ENCODE data around the gene HOXD9. TPM values are rescaled to one million over a fixed set of nuclear protein-coding genes. Genes with fewer than 3 reads are reported as not detected.
A peak's percentile ranks its signal among the peaks of the same experiment; 100 is the strongest.

Gene HOXD9
- total RNA-seq, 1 donor from 2014 or later: not detected

DNA sequence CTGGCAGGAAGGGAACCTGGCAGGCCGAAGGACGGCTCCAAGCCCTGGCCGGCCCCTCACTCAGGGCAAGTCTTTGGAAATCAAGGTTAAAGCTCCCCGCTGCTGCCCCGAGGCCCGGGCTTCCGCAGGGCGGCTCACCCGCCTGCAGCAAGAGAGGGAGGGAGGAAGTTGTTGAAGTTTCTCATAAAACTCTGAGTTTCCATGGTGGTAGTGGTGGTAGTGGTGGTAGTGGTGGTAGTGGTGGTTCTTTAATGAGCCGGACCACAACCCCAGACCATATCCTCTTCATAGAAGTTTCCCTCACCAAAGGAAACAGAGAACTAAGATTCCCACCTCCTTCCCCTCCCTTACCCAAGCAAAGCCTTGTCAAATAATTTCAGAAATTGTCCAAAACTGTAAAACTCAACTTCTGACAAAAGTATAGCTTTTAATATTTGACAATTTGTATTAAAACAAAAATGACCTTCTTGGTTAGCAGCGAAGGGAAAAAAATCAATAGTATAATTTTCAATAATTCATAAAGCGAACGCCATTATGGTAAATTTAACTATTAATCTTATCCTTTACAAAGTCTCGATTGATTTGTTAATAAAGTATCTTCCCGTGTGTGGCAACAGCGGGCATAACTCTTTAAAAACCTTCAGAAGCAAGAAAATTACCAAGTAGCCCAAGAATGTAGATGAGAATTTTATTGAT lies 7.4 kb upstream of the HOXD9 start:
- H3K27me3 Mint-ChIP-seq: peaks cover 86% of the 10 kb centered on the region
- no peak overlapping the region for H3K4me3 Mint-ChIP-seq
- no peak for DNase-seq
- H3K36me3 Mint-ChIP-seq (ENCODE audit: low read depth): peaks cover 3% of the 10 kb centered on the region
- peaks cover 7% of the 10 kb centered on the region for H3K9me3 Mint-ChIP-seq
- H3K27ac Mint-ChIP-seq: no peak overlapping the region
- peaks cover 7% of the 10 kb centered on the region for H3K4me1 Mint-ChIP-seq
- intact Hi-C loops (cut with micrococcal nuclease): no loop called here

DNA sequence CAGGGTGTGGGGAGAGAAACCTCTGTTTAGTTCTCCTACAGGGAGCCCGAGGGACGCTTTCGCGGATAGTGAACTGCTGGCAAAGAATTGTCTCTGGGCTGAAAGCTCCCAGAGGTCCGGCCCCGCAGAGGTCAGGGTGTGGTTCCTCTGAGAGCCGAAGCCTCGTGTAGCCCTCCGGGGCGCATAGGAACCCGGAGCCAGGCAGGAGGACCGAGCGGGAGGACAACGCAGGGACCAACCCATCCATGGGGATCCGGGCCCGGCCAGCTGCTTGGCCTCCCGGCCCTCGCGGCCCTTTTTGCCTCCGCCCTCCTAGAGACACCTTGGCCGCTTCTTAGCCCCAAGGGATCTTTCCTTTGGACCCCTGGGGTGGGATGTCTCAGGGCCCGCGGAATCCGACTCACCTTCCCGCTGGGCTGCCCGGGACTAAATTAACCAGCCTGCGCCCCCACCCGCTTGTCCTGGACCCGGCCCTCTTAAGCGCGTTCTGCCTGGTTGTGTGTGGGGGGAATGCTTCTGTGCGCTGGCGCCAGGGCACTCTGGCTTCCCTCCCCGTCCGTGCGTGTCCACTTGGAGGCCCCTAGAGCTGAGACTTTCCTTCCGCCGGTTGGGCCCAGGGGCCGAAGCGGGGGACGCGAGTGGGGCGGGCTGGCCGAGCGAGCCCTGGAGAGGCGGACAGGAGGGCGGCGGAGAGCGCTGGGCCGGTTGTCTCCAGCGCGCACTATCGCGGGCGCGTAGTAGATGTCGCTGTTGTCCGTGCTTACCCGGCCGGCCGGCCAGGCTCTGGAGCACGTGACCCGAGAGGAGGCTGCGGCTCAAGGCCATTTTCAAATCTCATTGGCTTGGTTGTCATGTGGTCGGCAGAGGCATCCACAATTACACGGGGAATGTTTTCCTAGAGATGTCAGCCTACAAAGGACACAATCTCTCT lies 6.4 kb upstream of the HOXD9 start, which contains the start of gene HOXD10:
Gene HOXD10, plus strand, starts transcription at position 896 of the 931 bp plus-strand sequence. CDS start 56 bp downstream, outside the sequence.
- Mint-ChIP-seq H3K36me3 (ENCODE audit: low read depth) (peaks cover 3% of the 10 kb centered on the region), H3K4me1 (peaks cover 6% of the 10 kb centered on the region), H3K9me3 (peaks cover 7% of the 10 kb centered on the region), H3K27me3 (peaks cover 86% of the 10 kb centered on the region), H3K4me3 (no peak within 1 kb of the TSS), H3K27ac (peak within 1 kb of the TSS; percentile 29)
- no peak for DNase-seq
- intact Hi-C loops (cut with micrococcal nuclease): no loop called here

DNA sequence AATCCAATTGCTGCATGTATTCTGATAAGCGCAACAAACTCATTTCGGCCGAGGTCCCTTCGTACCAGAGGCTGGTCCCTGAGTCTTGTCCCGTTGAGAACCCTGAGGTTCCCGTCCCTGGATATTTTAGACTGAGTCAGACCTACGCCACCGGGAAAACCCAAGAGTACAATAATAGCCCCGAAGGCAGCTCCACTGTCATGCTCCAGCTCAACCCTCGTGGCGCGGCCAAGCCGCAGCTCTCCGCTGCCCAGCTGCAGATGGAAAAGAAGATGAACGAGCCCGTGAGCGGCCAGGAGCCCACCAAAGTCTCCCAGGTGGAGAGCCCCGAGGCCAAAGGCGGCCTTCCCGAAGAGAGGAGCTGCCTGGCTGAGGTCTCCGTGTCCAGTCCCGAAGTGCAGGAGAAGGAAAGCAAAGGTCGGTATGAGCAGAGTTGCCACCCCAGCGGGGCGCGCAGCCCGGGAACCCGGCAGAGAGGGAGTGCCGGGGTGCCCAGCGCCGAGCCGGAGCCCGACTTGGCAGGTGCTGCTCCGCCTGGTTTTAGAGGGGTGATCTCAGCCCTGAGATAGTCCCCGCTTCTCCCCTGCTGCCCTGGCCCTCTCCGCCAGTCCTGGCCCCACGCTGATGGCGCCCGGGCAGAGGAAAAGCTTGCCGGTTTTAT lies 5.2 kb upstream of the HOXD9 start:
- H3K27ac Mint-ChIP-seq: no peak overlapping the region
- H3K27me3 Mint-ChIP-seq: peaks cover 80% of the 10 kb centered on the region
- DNase-seq: no peak
- H3K36me3 Mint-ChIP-seq (ENCODE audit: low read depth): peaks cover 3% of the 10 kb centered on the region
- peaks cover 7% of the 10 kb centered on the region for H3K9me3 Mint-ChIP-seq
- no peak overlapping the region for H3K4me3 Mint-ChIP-seq
- intact Hi-C loops (cut with micrococcal nuclease): no loop called here
- H3K4me1 Mint-ChIP-seq: peaks cover 4% of the 10 kb centered on the region

DNA sequence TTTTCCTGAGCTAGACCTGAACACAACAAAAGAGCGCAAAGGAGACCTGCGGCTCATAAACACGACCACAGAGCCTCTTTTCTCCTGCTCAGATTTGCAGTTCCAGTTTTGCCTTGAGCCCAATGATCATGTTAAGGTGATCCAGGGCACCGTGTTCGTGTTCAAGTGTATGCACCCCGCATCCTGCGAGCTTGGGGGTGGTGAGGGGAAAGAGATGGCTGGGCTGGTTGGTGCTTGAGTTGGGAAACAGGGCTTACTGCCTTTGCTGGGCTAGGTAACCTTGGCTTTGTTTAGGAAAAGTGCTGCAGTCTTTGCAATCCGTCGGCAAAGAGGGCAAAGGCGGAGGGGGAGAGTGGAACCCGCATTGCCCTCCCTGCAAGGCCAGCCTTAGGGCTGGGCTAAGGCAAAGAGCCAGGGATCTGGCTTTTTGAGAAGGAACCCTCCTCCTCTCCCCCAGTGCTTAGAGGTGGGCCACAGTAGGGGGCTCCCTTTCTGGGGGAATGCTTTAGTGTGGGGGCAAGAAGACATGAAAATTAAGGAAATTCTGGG lies 4.6 kb upstream of the HOXD9 start:
- Mint-ChIP-seq H3K27me3 (peaks cover 75% of the 10 kb centered on the region), H3K27ac (no peak overlapping the region), H3K36me3 (ENCODE audit: low read depth) (peaks cover 3% of the 10 kb centered on the region), H3K4me3 (no peak overlapping the region), H3K4me1 (peaks cover 4% of the 10 kb centered on the region), H3K9me3 (peaks cover 7% of the 10 kb centered on the region)
- intact Hi-C loops (cut with micrococcal nuclease): no loop called here
- no peak for DNase-seq

DNA sequence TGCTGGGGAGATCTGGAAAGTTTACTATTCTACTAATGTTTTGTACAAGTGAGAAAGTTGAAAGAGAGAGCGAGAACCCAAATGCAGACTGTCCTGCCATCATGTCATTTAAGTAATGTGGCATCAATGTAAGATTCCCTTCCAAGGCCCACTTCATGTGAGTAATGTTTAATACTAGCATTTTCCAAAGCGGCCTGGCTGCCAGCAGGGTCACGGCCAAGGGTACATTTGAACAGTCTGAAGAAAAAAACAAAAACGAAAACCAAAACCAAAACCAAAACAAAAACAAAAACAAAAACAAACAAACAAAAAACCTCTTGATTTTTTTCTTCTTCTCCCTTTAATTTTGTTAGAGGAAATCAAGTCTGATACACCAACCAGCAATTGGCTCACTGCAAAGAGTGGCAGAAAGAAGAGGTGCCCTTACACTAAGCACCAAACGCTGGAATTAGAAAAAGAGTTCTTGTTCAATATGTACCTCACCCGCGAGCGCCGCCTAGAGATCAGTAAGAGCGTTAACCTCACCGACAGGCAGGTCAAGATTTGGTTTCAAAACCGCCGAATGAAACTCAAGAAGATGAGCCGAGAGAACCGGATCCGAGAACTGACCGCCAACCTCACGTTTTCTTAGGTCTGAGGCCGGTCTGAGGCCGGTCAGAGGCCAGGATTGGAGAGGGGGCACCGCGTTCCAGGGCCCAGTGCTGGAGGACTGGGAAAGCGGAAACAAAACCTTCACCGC lies 3.7 kb upstream of the HOXD9 start:
- Mint-ChIP-seq H3K4me1 (peaks cover 5% of the 10 kb centered on the region), H3K27me3 (peaks cover 70% of the 10 kb centered on the region), H3K36me3 (ENCODE audit: low read depth) (peaks cover 4% of the 10 kb centered on the region), H3K9me3 (peaks cover 7% of the 10 kb centered on the region), H3K4me3 (peak overlapping the region; percentile 28), H3K27ac (no peak overlapping the region)
- intact Hi-C loops (cut with micrococcal nuclease): no loop called here
- peak; percentile 72 for DNase-seq

DNA sequence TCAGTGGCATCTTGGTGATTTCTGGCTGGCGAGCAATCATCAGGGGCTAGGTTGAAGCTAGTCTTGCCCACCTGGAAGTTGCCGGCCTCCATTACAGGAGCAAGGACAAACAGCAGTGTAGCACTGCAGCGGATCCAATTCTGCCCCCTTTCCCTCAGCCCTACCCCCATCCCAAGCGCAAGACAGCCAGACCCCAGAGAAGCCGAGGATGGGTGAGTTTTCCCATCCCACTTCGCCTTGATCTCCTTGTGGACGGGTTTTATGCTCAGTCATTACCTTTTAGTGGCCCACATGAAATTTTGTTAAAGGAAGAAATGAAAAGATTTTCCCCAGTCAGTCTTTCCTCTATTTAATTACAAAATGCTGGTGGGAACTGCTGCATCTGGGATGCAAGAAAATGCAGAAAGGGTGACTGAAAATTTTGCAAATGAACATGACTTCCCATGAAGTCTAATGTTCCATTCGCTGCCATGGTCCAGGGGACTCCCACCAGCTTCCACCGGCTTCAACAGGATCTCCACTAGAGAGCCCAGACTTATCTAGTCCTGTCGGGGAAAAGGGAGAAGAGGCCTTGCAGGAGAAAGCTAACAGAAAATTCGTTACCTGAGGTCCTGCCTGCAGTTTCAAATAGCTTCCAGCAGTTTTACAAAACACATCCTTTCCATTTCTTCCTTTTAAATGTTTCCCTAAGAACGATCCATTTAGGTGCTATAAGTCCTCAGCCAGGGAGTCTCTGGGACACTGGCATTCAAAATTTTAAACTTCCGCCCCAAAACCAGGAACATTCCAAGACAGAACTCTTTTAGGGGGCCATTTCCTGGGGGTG lies 1.9 kb upstream of the HOXD9 start:
- peaks cover 6% of the 10 kb centered on the region for H3K4me1 Mint-ChIP-seq
- H3K9me3 Mint-ChIP-seq: peaks cover 7% of the 10 kb centered on the region
- H3K27ac Mint-ChIP-seq: peak overlapping the region; percentile 5
- no peak overlapping the region for H3K4me3 Mint-ChIP-seq
- H3K27me3 Mint-ChIP-seq: peaks cover 77% of the 10 kb centered on the region
- intact Hi-C loops (cut with micrococcal nuclease): no loop called here
- H3K36me3 Mint-ChIP-seq (ENCODE audit: low read depth): peaks cover 6% of the 10 kb centered on the region
- no peak for DNase-seq

DNA sequence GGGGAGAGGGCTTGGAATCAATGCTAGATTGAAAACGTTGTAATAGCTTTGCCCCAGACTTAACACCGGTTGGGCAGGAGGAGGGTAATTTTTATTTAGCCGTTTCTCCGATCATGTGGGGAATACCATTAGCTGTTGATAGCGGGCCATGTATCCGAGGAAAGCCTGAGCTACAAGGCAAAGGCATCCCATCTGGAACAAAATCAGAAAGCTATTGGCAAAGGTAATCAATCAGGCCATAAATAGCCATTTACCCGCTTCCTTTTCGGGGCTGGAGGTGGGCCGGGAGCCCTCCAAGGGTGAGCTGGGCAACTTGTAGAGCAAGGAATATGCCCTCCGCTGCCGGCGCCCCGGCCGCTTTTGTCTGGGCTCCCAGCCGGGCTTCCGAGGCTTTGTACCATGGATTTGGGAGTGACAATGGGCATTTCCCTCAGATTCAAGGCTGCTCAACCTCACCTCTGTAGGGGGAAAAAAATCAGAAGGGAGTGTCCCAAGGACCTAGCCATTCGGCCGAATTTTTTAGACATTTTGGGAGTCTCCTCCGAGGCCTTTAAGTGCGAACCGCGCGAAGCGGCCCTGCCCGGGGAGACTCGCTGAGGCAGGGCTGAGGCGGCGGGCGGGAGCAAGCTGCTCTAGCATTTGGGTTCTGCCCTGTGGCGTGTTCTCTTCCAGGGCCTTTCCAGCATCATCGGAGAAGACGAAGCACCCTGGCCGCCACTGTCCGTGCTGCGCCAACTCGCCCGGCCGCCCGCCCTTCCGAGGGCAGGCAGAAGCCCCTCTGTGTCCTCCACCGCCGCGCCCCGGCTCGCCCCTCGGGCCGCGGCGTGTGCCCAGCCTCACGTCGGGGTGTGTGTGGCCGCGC lies 1.1 kb upstream of the HOXD9 start:
- Mint-ChIP-seq H3K27me3 (peaks cover 77% of the 10 kb centered on the region), H3K36me3 (ENCODE audit: low read depth) (peaks cover 6% of the 10 kb centered on the region), H3K9me3 (peaks cover 7% of the 10 kb centered on the region), H3K27ac (peak overlapping the region; percentile 53), H3K4me1 (peaks cover 6% of the 10 kb centered on the region), H3K4me3 (no peak overlapping the region)
- intact Hi-C loops (cut with micrococcal nuclease): loop anchor here (2.0 kb wide), 1 partner anchor 43 kb away; no protein-coding TSS in a partner anchor
- DNase-seq: no peak

DNA sequence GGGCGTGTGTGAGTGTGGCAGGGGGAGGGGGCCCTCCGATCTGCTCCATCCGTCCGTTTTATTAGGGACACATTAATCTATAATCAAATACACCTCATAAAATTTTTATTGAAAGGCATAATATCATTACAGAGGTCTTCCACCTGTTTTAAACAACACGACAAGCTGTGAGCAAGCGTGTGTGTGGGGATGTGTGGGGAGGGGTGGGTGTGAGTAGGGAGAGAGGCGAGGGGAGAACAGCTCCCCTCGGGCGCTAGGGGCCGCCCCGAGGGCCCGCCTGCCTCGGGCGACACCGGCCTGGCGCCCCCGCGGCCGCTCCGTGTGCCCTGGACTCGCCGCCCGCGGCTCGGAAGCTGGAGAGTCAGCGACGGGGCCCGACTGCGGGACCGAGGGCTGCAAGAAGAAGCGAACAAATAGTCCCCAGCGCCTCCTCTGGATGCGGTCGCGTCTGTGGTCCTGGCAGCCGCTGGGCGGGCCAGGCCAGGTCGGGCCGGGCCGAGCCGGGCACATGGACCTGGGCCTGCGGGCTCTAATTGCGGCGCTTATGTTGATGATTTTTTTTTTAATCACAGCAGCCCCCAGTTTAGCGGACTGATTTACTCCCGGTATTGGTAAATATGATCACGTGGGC lies 352 bp upstream of the HOXD9 start:
- Mint-ChIP-seq H3K4me1 (peaks cover 6% of the 10 kb centered on the region), H3K36me3 (ENCODE audit: low read depth) (peaks cover 6% of the 10 kb centered on the region), H3K4me3 (no peak overlapping the region), H3K9me3 (peaks cover 4% of the 10 kb centered on the region), H3K27ac (peak overlapping the region; percentile 60), H3K27me3 (peaks cover 76% of the 10 kb centered on the region)
- intact Hi-C loops (cut with micrococcal nuclease): loop anchor here (2.0 kb wide), 1 partner anchor 43 kb away; no protein-coding TSS in a partner anchor
- DNase-seq: no peak

DNA sequence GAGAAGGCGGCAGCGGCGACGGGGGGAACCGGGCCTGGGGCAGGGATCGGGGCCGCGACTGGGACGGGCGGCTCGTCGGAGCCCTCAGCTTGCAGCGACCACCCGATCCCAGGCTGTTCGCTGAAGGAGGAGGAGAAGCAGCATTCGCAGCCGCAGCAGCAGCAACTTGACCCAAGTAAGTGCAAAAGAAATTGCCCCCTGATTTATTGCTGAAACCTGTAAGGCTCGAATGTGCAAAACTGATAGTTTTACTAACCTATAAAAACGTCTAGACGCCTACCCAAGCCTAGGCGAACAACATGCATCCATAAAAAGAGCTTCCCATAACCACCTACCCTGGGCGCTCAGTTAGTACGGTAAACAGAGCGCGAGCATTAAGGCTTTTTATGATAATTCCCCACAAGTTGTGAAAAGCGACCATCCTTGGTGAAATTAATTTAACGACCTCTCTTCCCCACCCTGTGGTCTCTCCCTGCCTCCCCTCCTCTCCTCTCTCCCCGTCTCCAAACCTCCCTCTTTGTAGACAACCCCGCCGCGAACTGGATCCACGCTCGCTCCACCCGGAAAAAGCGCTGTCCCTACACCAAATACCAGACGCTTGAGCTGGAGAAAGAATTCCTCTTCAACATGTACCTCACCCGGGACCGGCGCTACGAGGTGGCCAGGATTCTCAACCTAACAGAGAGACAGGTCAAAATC lies 1.0 kb downstream of the HOXD9 start:
- H3K4me1 Mint-ChIP-seq: peaks cover 9% of the 10 kb centered on the region
- H3K36me3 Mint-ChIP-seq (ENCODE audit: low read depth): peaks cover 6% of the 10 kb centered on the region
- no peak for DNase-seq
- peak overlapping the region; percentile 82 for H3K27ac Mint-ChIP-seq
- intact Hi-C loops (cut with micrococcal nuclease): loop anchor here (2.0 kb wide), 1 partner anchor 45 kb away; no protein-coding TSS in a partner anchor
- no peak overlapping the region for H3K4me3 Mint-ChIP-seq
- H3K27me3 Mint-ChIP-seq: peaks cover 79% of the 10 kb centered on the region
- peaks cover 4% of the 10 kb centered on the region for H3K9me3 Mint-ChIP-seq

DNA sequence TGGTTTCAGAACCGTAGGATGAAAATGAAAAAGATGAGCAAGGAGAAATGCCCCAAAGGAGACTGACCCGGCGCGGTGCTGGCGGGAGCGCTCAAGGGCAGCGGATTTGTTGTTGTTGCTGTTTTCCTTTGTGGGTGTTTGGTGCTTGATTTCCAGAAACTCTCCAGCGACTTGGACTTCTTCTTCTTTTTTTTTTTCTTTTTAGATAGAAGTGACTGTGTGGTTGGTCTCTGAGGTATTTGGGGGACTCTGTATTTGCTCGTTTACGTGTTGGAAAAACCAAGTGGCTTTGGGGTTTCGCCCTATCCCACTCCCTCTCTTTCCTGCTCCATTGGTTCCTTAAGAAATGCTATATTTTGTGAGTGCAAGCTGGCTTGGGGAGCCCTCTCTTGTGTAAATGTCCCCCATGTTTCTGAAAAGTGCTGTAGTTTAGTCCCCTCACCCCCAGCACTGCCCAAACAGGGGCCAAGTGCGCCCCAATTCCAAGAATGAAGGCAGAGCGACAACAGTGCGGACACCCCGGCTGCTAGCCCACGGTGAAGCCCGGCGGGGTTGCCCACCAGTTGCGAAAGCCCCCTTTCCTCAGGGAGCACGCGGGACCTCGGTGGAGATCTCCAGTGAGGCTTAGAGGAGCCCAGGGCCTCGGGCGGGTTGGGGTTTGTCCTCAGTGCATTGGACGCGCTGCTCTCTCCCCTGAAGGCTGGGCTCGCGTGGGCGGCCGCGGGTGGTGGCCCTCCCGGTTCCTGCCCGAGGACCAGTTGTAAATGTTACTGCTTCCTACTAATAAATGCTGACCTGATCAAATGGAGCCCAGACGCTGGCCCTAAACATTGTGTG lies 1.8 kb downstream of the HOXD9 start:
- no peak for DNase-seq
- Mint-ChIP-seq H3K4me3 (no peak overlapping the region), H3K27ac (peak overlapping the region; percentile 82), H3K27me3 (peaks cover 80% of the 10 kb centered on the region), H3K4me1 (peaks cover 7% of the 10 kb centered on the region), H3K9me3 (no peaks in the 10 kb centered on the region), H3K36me3 (ENCODE audit: low read depth) (peaks cover 3% of the 10 kb centered on the region)
- intact Hi-C loops (cut with micrococcal nuclease): no loop called here
